G401 (cell line): ENCODE results near the gene ZNF546. TPM values are rescaled to one million over a fixed set of nuclear protein-coding genes. Genes with fewer than 3 reads are reported as not detected.
"Not testable (repeated sequence)": the region's sequence is repeated elsewhere in the genome, so short reads cannot be mapped to it uniquely, and the experiment has no call there.

ENCODE experiments used
- DNase-seq: peaks from one replicate; pipeline ENCODE4 v3.0.0-alpha.2; 2015; ENCODE audit warnings: low spot score
- in situ Hi-C: cut with HindIII; loops from 2 replicates; pipeline ENCODE4 v1.10.0; 2016; ENCODE audit warnings: low sequenced_read_pairs, mixed read lengths
- total RNA-seq: library from RNA; depleted of rRNA; stranded (reverse); fragments of >200 nt; shearing (Covaris generic); gene quantifications from 2 replicates; pipeline ENCODE4 v1.2.3, GENCODE V29; 2014; rRNA removed

ZNF546 gene
- total RNA-seq, 1 experiment from 2014 or later, result 3.4 TPM

DNA sequence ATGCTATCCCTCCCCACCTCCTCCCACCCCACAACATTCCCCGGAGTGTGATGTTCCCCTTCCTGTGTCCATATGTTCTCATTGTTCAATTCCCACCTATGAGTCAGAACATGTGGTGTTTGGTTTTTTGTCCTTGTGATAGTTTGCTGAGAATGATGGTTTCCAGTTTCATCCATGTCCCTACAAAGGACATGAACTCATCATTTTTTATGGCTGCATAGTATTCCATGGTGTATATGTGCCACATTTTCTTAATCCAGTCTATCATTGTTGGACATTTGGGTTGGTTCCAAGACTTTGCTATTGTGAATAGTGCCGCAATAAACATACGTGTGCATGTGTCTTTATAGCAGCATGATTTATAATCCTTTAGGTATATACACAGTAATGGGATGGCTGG, 41.2 kb downstream of the ZNF546 start:
- DNase-seq, in situ Hi-C loops: not testable (repeated sequence)

DNA sequence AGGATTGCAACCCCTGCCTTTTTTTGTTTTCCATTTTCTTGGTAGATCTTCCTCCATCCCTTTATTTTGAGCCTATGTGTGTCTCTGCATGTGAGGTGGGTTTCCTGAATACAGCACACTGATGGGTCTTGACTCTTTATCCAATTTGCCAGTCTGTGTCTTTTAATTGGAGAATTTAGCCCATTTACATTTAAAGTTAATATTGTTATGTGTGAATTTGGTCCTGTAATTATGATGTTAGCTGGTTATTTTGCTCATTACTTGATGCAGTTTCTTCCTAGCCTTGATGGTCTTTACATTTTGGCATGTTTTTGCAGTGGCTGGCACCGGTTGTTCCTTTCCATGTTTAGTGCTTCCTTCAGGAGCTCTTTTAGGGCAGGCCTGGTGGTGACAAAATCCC, 44.9 kb downstream of the ZNF546 start:
- in situ Hi-C loops, DNase-seq: not testable (repeated sequence)

DNA sequence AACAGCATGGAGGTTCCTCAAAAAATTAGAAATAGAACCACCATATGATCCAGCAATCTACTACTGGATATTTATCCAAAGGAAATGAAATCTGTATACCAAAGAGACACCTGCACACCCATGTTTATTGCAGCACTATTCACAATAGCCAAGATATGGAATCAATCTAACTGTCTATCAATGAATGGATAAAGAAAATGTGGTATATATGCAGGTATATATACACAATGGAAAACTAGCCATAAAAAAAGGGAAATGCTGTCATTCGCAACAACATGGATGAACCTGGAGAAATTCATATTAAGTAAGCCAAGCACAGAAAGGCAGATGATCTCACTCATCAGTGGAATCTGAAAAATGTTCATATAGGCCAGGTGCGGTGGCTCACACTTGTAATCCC, 56.6 kb downstream of the ZNF546 start:
- in situ Hi-C loops, result no loop called here
- no peak for DNase-seq

DNA sequence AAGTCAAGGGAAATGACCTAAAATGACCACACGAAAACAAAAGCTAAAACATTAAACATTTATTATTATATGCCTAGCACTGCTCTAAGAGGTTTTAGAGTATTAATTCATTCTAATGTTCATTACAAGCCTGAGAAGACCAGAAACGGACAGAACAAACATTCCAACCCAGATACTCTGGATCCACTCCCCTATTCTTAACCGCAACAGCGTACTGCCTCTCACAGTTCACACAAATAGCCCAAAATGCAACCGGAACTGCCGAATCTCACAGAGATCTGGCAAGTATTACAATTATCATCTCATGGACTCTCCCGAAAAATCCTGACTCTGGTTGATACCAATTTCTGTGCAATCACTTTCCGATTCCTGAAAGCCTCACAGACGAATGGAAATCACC, 57.8 kb downstream of the ZNF546 start:
- in situ Hi-C loops, result no loop called here
- DNase-seq, result peak; percentile 4

DNA sequence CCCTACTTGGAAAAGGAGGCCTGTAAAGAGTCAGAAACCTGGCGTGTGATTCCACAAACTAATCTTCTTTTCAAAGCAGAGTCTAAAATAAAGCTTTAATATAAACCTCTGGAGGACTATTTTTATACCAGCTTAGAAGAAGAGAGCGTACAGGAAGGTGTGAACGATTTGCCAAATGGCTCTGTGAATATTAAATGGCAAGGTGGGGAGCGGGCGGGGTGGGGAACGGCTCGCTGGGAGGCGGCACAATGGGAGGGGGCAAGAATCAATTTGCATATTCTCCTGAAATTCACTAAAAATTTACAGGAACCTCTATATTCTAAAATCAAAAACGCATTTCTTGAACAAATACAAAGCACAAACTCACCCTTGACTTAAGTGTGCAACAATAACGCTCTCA, 58.2 kb downstream of the ZNF546 start:
- in situ Hi-C loops, result no loop called here

DNA sequence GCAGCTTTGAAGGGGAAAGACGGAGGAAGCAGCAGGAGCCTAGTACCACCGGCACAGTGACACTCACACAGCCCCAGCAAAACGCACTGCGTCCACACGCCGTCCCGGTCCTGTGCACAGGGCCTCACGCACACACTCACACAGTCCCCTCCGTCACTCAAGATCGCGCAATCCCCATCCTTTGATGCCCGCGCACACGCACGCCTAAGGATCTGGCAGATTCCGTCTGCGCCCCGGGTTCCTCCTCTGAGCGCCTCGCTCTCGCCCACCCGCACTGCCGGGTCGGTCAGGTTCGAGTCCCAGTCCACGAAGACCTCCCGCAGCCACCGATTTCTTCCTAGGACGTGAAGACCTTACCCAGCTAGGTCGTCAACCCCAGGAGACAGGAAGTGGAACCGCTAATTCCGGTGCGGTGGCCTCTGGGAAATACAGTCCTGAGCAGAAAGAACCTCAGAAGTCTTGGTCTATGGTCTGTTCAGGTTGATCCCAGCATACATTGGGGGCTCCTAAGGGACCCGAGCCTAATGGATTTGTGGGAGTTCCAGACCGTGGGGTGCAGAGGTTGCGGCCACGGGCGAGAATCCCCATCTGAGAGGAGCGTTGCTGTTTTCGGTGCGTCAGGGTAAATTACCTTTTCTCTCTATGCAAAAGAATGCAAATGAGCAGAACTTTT, 59.1 kb downstream of the ZNF546 start, which contains the start of gene ZNF780B:
ZNF780B (minus strand) TSS at position 400 of the 673 bp plus-strand sequence. CDS start 5,899 bp downstream, outside the sequence.
- peak; percentile 91 for DNase-seq
- in situ Hi-C loops, result no loop called here

More for the DNA sequence above, 58.2 kb downstream of the ZNF546 start:
- no peak for DNase-seq

DNA sequence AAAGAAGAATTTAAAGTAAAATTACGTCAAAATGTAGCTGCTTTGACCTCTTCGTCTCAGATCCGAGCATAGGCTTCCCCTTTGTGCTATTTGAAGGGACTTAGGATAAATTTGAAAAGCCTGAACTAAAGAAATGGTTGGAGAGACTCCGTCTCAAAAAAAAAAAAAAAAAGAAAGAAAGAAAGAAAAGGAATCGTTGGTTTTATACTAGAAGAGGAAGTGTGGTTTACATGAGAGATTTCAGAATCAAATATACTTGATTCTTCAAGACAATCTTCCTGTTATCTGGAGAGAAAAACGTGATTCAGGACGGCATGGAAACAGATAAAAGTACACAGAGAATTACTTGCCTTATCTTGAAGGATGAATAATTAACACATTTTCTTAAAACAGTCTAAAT, 59.6 kb downstream of the ZNF546 start:
- in situ Hi-C loops, result no loop called here
- DNase-seq, result no peak

DNA sequence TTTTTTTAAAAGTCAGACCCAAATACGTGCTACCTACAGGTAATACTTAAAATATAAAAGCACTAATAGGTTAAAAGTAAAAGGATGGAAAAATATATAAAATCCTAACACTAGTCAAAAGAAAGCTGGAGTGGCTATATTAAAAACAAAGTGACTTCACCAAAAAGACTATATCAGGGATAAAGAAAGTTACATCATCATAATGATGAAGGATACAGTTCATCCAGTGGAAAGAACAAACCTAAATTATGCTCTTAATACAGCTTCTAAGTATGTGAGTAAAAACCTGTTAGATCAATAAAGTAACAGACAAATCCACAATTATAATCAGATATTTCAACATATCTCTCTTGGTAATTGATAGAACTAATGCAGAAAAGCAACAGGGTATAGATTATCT, 60.3 kb downstream of the ZNF546 start:
- no peak for DNase-seq
- in situ Hi-C loops, result no loop called here

DNA sequence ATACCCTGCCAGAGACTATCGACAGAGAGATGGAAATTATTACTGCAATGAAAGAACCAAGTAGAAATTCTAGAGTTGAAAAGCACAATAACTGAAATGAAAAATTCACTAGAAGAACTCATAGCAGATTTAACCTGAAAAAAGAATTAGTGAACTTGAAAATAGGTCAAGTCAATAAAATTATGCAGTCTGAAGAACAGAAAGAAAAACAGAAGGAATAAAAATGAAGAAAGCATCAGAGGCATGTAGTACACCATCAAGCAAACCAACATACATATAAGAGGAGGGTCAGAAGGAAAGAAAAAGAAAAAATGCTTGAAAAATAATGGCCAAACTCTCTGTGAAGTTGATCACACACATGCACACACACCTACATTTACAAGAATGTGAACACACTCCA, 62.8 kb downstream of the ZNF546 start:
- in situ Hi-C loops, result no loop called here
- DNase-seq, result no peak

DNA sequence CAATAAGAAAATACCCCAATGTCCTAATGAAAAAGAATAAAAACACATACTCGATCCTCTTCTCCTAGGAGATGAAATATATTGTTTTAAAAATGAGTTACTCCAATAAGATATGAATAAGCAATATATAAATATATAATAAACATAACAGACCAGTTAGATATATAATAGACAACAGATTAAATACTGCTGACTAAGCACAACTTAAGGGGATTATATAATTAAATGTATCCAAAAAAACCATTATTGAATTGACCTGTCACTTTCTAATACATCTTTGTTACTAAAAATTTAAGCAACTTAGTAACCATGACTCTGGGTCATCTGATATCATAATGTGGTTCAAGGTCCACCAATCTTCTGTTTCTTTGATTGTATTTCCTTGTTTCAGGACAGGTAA, 73.2 kb downstream of the ZNF546 start:
- in situ Hi-C loops, result no loop called here
- DNase-seq, result no peak

Other genes starting within 250 kb of the ZNF546 start
- gene LEUTX, start 218.2 kb upstream of the ZNF546 start, total RNA-seq, result 0.74 TPM in 1 of 2 replicates, not detected in the other
- 11.8 and 12.9 TPM in 2 replicates for gene DYRK1B, start 162.9 kb upstream of the ZNF546 start, total RNA-seq
- gene FBL, start 150.7 kb upstream of the ZNF546 start, total RNA-seq, result 505 and 527 TPM in 2 replicates
- 0.55 and 0.61 TPM in 2 replicates for gene FCGBP, start 62.4 kb upstream of the ZNF546 start, total RNA-seq
- gene PSMC4, start 25.9 kb upstream of the ZNF546 start, total RNA-seq, result 273 and 325 TPM in 2 replicates
- 9.5 and 12.8 TPM in 2 replicates for gene ZNF780B, start 59.2 kb downstream of the ZNF546 start, total RNA-seq
- 9.7 and 10.2 TPM in 2 replicates for gene ZNF780A, start 93.9 kb downstream of the ZNF546 start, total RNA-seq
- 13.8 and 21.7 TPM in 2 replicates for gene MAP3K10, start 194.4 kb downstream of the ZNF546 start, total RNA-seq
- gene TTC9B, start 221.3 kb downstream of the ZNF546 start, total RNA-seq, result not detected in 2 replicates
- not detected in 2 replicates for gene CCNP, start 229.6 kb downstream of the ZNF546 start, total RNA-seq